ENCODE measurements around the gene NEGR1. TPM values are rescaled to one million over a fixed set of nuclear protein-coding genes. Genes with fewer than 3 reads are reported as not detected.

Gene NEGR1
- total RNA-seq, 2 experiments from 2014 or later, result not detected

DNA sequence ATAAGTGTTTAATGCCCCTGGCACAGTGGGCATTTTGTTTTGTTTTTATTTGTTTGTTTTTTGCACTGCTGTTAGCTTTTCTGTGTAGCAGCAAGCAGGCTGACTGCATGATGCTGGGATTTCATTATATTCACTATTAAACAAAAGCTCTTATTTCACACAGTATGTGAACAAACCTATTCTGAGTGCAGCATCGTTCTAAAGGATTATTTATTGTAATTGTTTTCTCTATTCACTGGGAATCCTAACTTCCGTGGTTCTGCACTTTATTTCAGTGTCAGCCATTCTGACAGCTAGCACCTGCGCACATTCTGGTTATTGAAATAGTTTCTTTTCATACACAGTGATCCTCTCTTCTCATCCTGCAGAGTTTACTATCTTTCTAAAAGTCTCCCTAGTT is 595.0 kb downstream of the NEGR1 start:
- intact Hi-C loops (cut with micrococcal nuclease; ENCODE audit: unreplicated experiment), result no loop called here
- no peaks in the 10 kb centered on the region for H3K9me3 ChIP-seq (ENCODE audit: low read length)
- no peaks in the 10 kb centered on the region for H4K20me1 ChIP-seq (ENCODE audit: insufficient read depth, low read length)
- no peak for DNase-seq (ENCODE audit: low spot score)
- ChIA-PET POLR2A (no interaction called here), CTCF (ENCODE audit: unreplicated experiment) (no interaction called here)
- H3K79me2 ChIP-seq (ENCODE audit: insufficient read depth, low read depth, low read length), result no peaks in the 10 kb centered on the region
- no TSS peak for BruUV-seq (replicated peaks)
- no peaks in the 10 kb centered on the region for H3K4me1 ChIP-seq (ENCODE audit: insufficient read depth, low read length, poor library complexity, severe bottlenecking)
- no peak overlapping the region for H2AFZ ChIP-seq (ENCODE audit: low read length)
- no peaks in the 10 kb centered on the region for H3K36me3 ChIP-seq (ENCODE audit: insufficient read depth, low read length)
- no peak overlapping the region for H3K4me2 ChIP-seq (ENCODE audit: low read length)
- H3K9me2 ChIP-seq (ENCODE audit: insufficient read depth, low read length), result no peaks in the 10 kb centered on the region
- H3K27ac ChIP-seq (ENCODE audit: low read depth, low read length, poor library complexity, severe bottlenecking), result no peak overlapping the region
- no peak for TF ChIP-seq EZH2phosphoT487 (IDR thresholded peaks at IDR 0.05; ENCODE audit: borderline replicate concordance, low read depth, low read length)
- TF ChIP-seq, protein P1, sequence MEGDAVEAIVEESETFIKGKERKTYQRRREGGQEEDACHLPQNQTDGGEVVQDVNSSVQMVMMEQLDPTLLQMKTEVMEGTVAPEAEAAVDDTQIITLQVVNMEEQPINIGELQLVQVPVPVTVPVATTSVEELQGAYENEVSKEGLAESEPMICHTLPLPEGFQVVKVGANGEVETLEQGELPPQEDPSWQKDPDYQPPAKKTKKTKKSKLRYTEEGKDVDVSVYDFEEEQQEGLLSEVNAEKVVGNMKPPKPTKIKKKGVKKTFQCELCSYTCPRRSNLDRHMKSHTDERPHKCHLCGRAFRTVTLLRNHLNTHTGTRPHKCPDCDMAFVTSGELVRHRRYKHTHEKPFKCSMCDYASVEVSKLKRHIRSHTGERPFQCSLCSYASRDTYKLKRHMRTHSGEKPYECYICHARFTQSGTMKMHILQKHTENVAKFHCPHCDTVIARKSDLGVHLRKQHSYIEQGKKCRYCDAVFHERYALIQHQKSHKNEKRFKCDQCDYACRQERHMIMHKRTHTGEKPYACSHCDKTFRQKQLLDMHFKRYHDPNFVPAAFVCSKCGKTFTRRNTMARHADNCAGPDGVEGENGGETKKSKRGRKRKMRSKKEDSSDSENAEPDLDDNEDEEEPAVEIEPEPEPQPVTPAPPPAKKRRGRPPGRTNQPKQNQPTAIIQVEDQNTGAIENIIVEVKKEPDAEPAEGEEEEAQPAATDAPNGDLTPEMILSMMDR (conservative IDR thresholded peaks at IDR 0.05; ENCODE audit: low read length), result no peak
- no peak overlapping the region for H3K4me3 ChIP-seq (ENCODE audit: low read depth, low read length, poor library complexity, severe bottlenecking)

DNA sequence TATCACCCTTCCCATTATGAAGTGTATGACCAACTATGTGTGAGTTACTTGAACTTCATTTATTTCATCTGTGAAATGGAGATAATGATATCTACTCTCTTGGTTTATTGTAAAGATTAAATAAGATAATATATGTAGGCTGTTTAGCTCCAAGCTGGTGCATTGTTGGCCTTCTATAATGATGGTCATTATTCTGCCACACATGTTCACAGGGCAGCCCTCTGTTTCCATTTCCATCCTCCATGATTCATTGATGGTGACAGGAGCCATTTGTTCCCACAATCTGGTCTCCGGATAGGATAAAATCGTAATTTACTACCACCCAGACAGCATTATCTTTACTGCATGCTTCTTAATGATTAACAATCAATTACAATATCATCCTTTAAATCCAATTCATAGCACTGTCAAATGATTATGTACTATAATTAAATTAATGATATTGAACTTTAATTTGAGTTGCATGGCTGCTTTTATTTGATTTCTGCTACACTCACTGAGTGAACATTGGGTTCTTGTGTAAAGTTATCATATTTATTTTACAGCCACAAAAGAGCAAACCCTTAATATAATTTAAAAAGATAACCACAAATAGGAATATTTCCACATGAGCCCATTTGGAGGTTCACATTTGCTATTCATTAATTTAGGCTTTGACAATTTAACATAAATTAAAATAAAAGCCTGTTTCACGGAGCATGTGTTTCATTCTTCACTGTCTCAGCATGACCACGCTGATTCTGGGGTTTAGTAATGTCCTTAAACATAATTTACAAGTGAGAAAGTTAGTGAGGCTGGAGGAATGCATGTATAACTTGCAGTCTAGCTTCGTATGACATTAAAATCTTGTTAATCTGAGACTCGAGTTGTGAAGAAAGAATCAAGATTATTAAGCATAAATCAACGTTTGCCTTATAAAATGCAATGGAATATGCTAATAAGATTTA is 605.1 kb downstream of the NEGR1 start:
- Histone ChIP-seq H3K4me3 (ENCODE audit: low read depth, low read length, poor library complexity, severe bottlenecking) (no peak overlapping the region), H3K36me3 (ENCODE audit: insufficient read depth, low read length) (no peaks in the 10 kb centered on the region), H3K9me3 (ENCODE audit: low read length) (no peaks in the 10 kb centered on the region), H3K27ac (ENCODE audit: low read depth, low read length, poor library complexity, severe bottlenecking) (no peak overlapping the region), H3K4me2 (ENCODE audit: low read length) (no peak overlapping the region), H4K20me1 (ENCODE audit: insufficient read depth, low read length) (no peaks in the 10 kb centered on the region), H2AFZ (ENCODE audit: low read length) (no peak overlapping the region), H3K9me2 (ENCODE audit: insufficient read depth, low read length) (no peaks in the 10 kb centered on the region), H3K79me2 (ENCODE audit: insufficient read depth, low read depth, low read length) (no peaks in the 10 kb centered on the region), H3K4me1 (ENCODE audit: insufficient read depth, low read length, poor library complexity, severe bottlenecking) (no peaks in the 10 kb centered on the region)
- POLR2A ChIA-PET, result no interaction called here
- CTCF ChIA-PET (ENCODE audit: unreplicated experiment), result no interaction called here
- intact Hi-C loops (cut with micrococcal nuclease; ENCODE audit: unreplicated experiment), result no loop called here
- no TSS peak for BruUV-seq (replicated peaks)
- TF ChIP-seq EZH2phosphoT487 (IDR thresholded peaks at IDR 0.05; ENCODE audit: borderline replicate concordance, low read depth, low read length), result no peak
- TF ChIP-seq, protein P1 (conservative IDR thresholded peaks at IDR 0.05; ENCODE audit: low read length), result no peak
- no peak for DNase-seq (ENCODE audit: low spot score)

DNA sequence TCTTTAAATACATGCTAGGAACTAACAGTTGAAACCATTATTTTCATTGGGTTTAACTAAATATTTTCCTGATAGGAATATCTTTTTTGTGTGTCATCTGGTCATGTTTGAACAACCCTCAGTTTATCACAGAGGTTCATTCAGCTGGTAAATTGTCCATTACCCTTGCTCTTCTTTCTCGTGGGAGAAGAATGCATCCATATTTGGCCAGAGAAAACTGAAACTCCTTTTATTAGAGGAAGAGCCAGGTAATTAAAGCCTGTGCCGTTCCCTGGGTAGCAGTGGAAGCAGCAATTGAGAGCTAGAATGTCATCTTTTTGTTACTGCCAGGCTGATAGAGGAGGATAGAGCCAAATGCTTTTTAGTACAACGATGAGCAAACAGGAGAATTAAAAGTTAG is 614.3 kb downstream of the NEGR1 start:
- H3K9me3 ChIP-seq (ENCODE audit: low read length), result no peaks in the 10 kb centered on the region
- H3K4me2 ChIP-seq (ENCODE audit: low read length), result no peak overlapping the region
- CTCF ChIA-PET (ENCODE audit: unreplicated experiment), result no interaction called here
- no peaks in the 10 kb centered on the region for H3K4me1 ChIP-seq (ENCODE audit: insufficient read depth, low read length, poor library complexity, severe bottlenecking)
- intact Hi-C loops (cut with micrococcal nuclease; ENCODE audit: unreplicated experiment), result no loop called here
- H3K36me3 ChIP-seq (ENCODE audit: insufficient read depth, low read length), result no peaks in the 10 kb centered on the region
- TF ChIP-seq, protein P1 (conservative IDR thresholded peaks at IDR 0.05; ENCODE audit: low read length), result no peak
- TF ChIP-seq EZH2phosphoT487 (IDR thresholded peaks at IDR 0.05; ENCODE audit: borderline replicate concordance, low read depth, low read length), result no peak
- no peak overlapping the region for H3K27ac ChIP-seq (ENCODE audit: low read depth, low read length, poor library complexity, severe bottlenecking)
- no peaks in the 10 kb centered on the region for H4K20me1 ChIP-seq (ENCODE audit: insufficient read depth, low read length)
- no peaks in the 10 kb centered on the region for H3K9me2 ChIP-seq (ENCODE audit: insufficient read depth, low read length)
- POLR2A ChIA-PET, result no interaction called here
- DNase-seq (ENCODE audit: low spot score), result no peak
- no peaks in the 10 kb centered on the region for H3K79me2 ChIP-seq (ENCODE audit: insufficient read depth, low read depth, low read length)
- H3K4me3 ChIP-seq (ENCODE audit: low read depth, low read length, poor library complexity, severe bottlenecking), result no peak overlapping the region
- no peak overlapping the region for H2AFZ ChIP-seq (ENCODE audit: low read length)
- no TSS peak for BruUV-seq (replicated peaks)

Measured in OCI-LY7 (cell line).